Kidney epithelial cell (primary cell): Measurements from ENCODE around the gene MEIKIN. TPM values are rescaled to one million over a fixed set of nuclear protein-coding genes. Genes with fewer than 3 reads are reported as not detected.

ENCODE experiments used
- DNase-seq: peaks from one replicate; pipeline ENCODE4 v3.0.0-alpha.2; 2010; ENCODE audit warnings: low read depth
- H3K27me3 ChIP-seq: 2 replicates; pipeline ENCODE4 v1.6.0; 2011; ENCODE audit warnings: low read length; ENCODE audit not compliant: control insufficient read depth, insufficient read depth
- H3K36me3 ChIP-seq: 2 replicates; pipeline ENCODE4 v1.5.1; 2011; ENCODE audit warnings: low read length; ENCODE audit not compliant: control insufficient read depth, insufficient read depth
- H3K4me3 ChIP-seq: 2 replicates; pipeline ENCODE4 v1.5.1; 2011; ENCODE audit warnings: low read depth, mild to moderate bottlenecking, control low read depth, low read length
- CTCF ChIP-seq: IDR thresholded peaks from 2 replicates; pipeline ENCODE4 v1.5.1; 2011; ENCODE audit warnings: mild to moderate bottlenecking, moderate library complexity, low read length, control low read depth, inconsistent platforms; ENCODE audit not compliant: insufficient read depth, poor library complexity, severe bottlenecking
- total RNA-seq: library from RNA; depleted of rRNA; stranded (reverse); fragments of >200 nt; gene quantifications from 2 replicates; pipeline ENCODE4 v1.2.3, GENCODE V29; 2015

The MEIKIN gene
- total RNA-seq, 1 donor from 2014 or later, result not detected

- H3K4me3 ChIP-seq, result no peak overlapping the region
- peak; percentile 2 for TF ChIP-seq CTCF
- H3K27me3 ChIP-seq, result no peaks in the 10 kb centered on the region
- H3K36me3 ChIP-seq, result no peaks in the 10 kb centered on the region
- no peak for DNase-seq
These were observed 134.8 kb downstream of the MEIKIN start for GRCh38 chr5:131810510-131811249.

- no peaks in the 10 kb centered on the region for H3K36me3 ChIP-seq
- H3K4me3 ChIP-seq, result peak within 1 kb of the TSS; percentile 100
- TF ChIP-seq CTCF, result no peak
- DNase-seq, result peak; percentile 77
- no peaks in the 10 kb centered on the region for H3K27me3 ChIP-seq
These were observed 148.4 kb downstream of the MEIKIN start, which contains the start of gene FNIP1 for GRCh38 chr5:131796793-131797693. Gene FNIP1, minus strand, starts transcription at chr5:131797017. Its CDS starts 96 bp downstream, at chr5:131796921.

GRCh38 chr5:131795879-131796792 is 149.3 kb downstream of the MEIKIN start:
- Histone ChIP-seq H3K27me3 (no peaks in the 10 kb centered on the region), H3K4me3 (peak overlapping the region; percentile 100), H3K36me3 (no peaks in the 10 kb centered on the region)
- TF ChIP-seq CTCF, result no peak
- DNase-seq, result no peak

GRCh38 chr5:131795228-131795627 is 150.2 kb downstream of the MEIKIN start:
- no peak for DNase-seq
- H3K27me3 ChIP-seq, result no peaks in the 10 kb centered on the region
- H3K4me3 ChIP-seq, result peak overlapping the region; percentile 100
- TF ChIP-seq CTCF, result no peak
- no peaks in the 10 kb centered on the region for H3K36me3 ChIP-seq

GRCh38 chr5:131794586-131794985 is 150.9 kb downstream of the MEIKIN start:
- Histone ChIP-seq H3K36me3 (no peaks in the 10 kb centered on the region), H3K4me3 (no peak overlapping the region), H3K27me3 (no peaks in the 10 kb centered on the region)
- no peak for DNase-seq
- TF ChIP-seq CTCF, result no peak
